ENCODE results near the gene HBZ. TPM values are rescaled to one million over a fixed set of nuclear protein-coding genes. Genes with fewer than 3 reads are reported as not detected.
"Not testable (repeated sequence)": the region's sequence is repeated elsewhere in the genome, so short reads cannot be mapped to it uniquely, and the experiment has no call there.

The HBZ gene
- total RNA-seq, 2 experiments from 2014 or later, result not detected

GRCh38 chr16:162271-162991, 10.0 kb downstream of the HBZ start:
- H3K4me3 Mint-ChIP-seq, result no peak overlapping the region
- peaks cover 56% of the 10 kb centered on the region for H3K27me3 Mint-ChIP-seq
- no peak overlapping the region for H3K4me3 ChIP-seq (ENCODE audit: low read length)
- no peak overlapping the region for H3K27ac Mint-ChIP-seq
- H3K27me3 ChIP-seq (ENCODE audit: control insufficient read depth in 1 of 2, insufficient read depth in 2 of 2, low read length in 2 of 2), result peaks cover 35 to 37% of the 10 kb centered on the region in 2 experiments
- H3K4me1 ChIP-seq (ENCODE audit: insufficient read depth, low read length), result peaks cover 23% of the 10 kb centered on the region
- H3K9me3 ChIP-seq (ENCODE audit: control insufficient read depth in 1 of 2, insufficient read depth in 1 of 2, low read length in 2 of 2), result peaks cover 0 to 13% of the 10 kb centered on the region in 2 experiments
- peaks cover 4% of the 10 kb centered on the region for H3K4me1 Mint-ChIP-seq (ENCODE audit: low read depth)
- ChIA-PET POLR2A (no interaction called here), CTCF (no interaction called here)
- H3K36me3 Mint-ChIP-seq (ENCODE audit: low read depth), result no peaks in the 10 kb centered on the region
- no peak for TF ChIP-seq CTCF (IDR thresholded peaks at IDR 0.05)
- no peaks in the 10 kb centered on the region for H3K9me3 Mint-ChIP-seq
- H3K36me3 ChIP-seq (ENCODE audit: insufficient read depth, low read length), result no peaks in the 10 kb centered on the region
- no peak overlapping the region for H3K27ac ChIP-seq (ENCODE audit: low read depth in 1 of 2, low read length in 2 of 2)
- no peak for DNase-seq
- intact Hi-C loops (cut with DNase I, micrococcal nuclease), result no loop called here
- no peak for ATAC-seq (ENCODE audit: poor library complexity)

GRCh38 chr16:163139-163538, 10.7 kb downstream of the HBZ start:
- DNase-seq; H3K4me1 Mint-ChIP-seq (ENCODE audit: low read depth); ATAC-seq (ENCODE audit: poor library complexity); POLR2A ChIA-PET; H3K4me3 ChIP-seq (ENCODE audit: low read length); H3K4me3 Mint-ChIP-seq; CTCF ChIA-PET; H3K36me3 ChIP-seq (ENCODE audit: insufficient read depth, low read length); H3K9me3 Mint-ChIP-seq; H3K27ac Mint-ChIP-seq; H3K36me3 Mint-ChIP-seq (ENCODE audit: low read depth); intact Hi-C loops (cut with DNase I, micrococcal nuclease); H3K27ac ChIP-seq (ENCODE audit: low read depth in 1 of 2, low read length in 2 of 2): not testable (repeated sequence)
- Histone ChIP-seq H3K9me3 (ENCODE audit: control insufficient read depth in 1 of 2, insufficient read depth in 1 of 2, low read length in 2 of 2) (peaks cover 0 to 13% of the 10 kb centered on the region in 2 experiments), H3K27me3 (ENCODE audit: control insufficient read depth in 1 of 2, insufficient read depth in 2 of 2, low read length in 2 of 2) (peaks cover 41 to 45% of the 10 kb centered on the region in 2 experiments), H3K4me1 (ENCODE audit: insufficient read depth, low read length) (peaks cover 23% of the 10 kb centered on the region)
- peaks cover 56% of the 10 kb centered on the region for H3K27me3 Mint-ChIP-seq

- peaks cover 23% of the 10 kb centered on the region for H3K4me1 ChIP-seq (ENCODE audit: insufficient read depth, low read length)
- DNase-seq; CTCF ChIA-PET; ATAC-seq (ENCODE audit: poor library complexity); H3K4me3 ChIP-seq (ENCODE audit: low read length); H3K36me3 ChIP-seq (ENCODE audit: insufficient read depth, low read length); H3K27ac Mint-ChIP-seq; H3K4me1 Mint-ChIP-seq (ENCODE audit: low read depth); H3K36me3 Mint-ChIP-seq (ENCODE audit: low read depth); POLR2A ChIA-PET; H3K4me3 Mint-ChIP-seq; intact Hi-C loops (cut with DNase I, micrococcal nuclease); H3K27ac ChIP-seq (ENCODE audit: low read depth in 1 of 2, low read length in 2 of 2); H3K9me3 Mint-ChIP-seq: not testable (repeated sequence)
- peaks cover 0 to 13% of the 10 kb centered on the region in 2 experiments for H3K9me3 ChIP-seq (ENCODE audit: control insufficient read depth in 1 of 2, insufficient read depth in 1 of 2, low read length in 2 of 2)
- peaks cover 57% of the 10 kb centered on the region for H3K27me3 Mint-ChIP-seq
- peaks cover 43 to 50% of the 10 kb centered on the region in 2 experiments for H3K27me3 ChIP-seq (ENCODE audit: control insufficient read depth in 1 of 2, insufficient read depth in 2 of 2, low read length in 2 of 2)
Observed at GRCh38 chr16:163696-164095, 11.3 kb downstream of the HBZ start.

GRCh38 chr16:164134-164823, 11.8 kb downstream of the HBZ start:
- peak; percentile 22 for ATAC-seq (ENCODE audit: poor library complexity)
- H3K27ac Mint-ChIP-seq; H3K4me3 ChIP-seq (ENCODE audit: low read length); CTCF ChIA-PET; H3K27ac ChIP-seq (ENCODE audit: low read depth in 1 of 2, low read length in 2 of 2); H3K9me3 Mint-ChIP-seq; POLR2A ChIA-PET; H3K4me3 Mint-ChIP-seq; H3K4me1 Mint-ChIP-seq (ENCODE audit: low read depth); DNase-seq; H3K36me3 ChIP-seq (ENCODE audit: insufficient read depth, low read length); intact Hi-C loops (cut with DNase I, micrococcal nuclease); H3K36me3 Mint-ChIP-seq (ENCODE audit: low read depth): not testable (repeated sequence)
- peaks cover 59% of the 10 kb centered on the region for H3K27me3 Mint-ChIP-seq
- H3K4me1 ChIP-seq (ENCODE audit: insufficient read depth, low read length), result peaks cover 23% of the 10 kb centered on the region
- H3K27me3 ChIP-seq (ENCODE audit: control insufficient read depth in 1 of 2, insufficient read depth in 2 of 2, low read length in 2 of 2), result peaks cover 49 to 56% of the 10 kb centered on the region in 2 experiments
- peaks cover 0 to 13% of the 10 kb centered on the region in 2 experiments for H3K9me3 ChIP-seq (ENCODE audit: control insufficient read depth in 1 of 2, insufficient read depth in 1 of 2, low read length in 2 of 2)
